A172 (cell line): ENCODE results near the gene STAT2. TPM values are rescaled to one million over a fixed set of nuclear protein-coding genes. Genes with fewer than 3 reads are reported as not detected.

Experiments used
- DNase-seq: peaks from one replicate; pipeline ENCODE4 v3.0.0-alpha.2; 2015; ENCODE audit warnings: low spot score
- total RNA-seq: library from RNA; depleted of rRNA; stranded (reverse); fragments of >200 nt; shearing (Covaris generic); gene quantifications from 2 replicates; pipeline ENCODE4 v1.2.3, GENCODE V29; 2014; rRNA removed

STAT2 gene
- total RNA-seq, 1 experiment from 2014 or later = 68.2 TPM

- DNase-seq = no peak
Measured at GRCh38 chr12:56293795-56294194, 66.1 kb downstream of the STAT2 start.

Other genes with a start within 250 kb of the STAT2 start
- gene RPL41, start 243.5 kb downstream of the STAT2 start, total RNA-seq = 1,898 and 3,438 TPM in 2 replicates
- 1.8 and 2.9 TPM in 2 replicates for gene ZC3H10, start 241.8 kb downstream of the STAT2 start, total RNA-seq
- gene ESYT1, start 231.8 kb downstream of the STAT2 start, total RNA-seq = 119 and 164 TPM in 2 replicates
- 76.0 and 139 TPM in 2 replicates for gene MYL6B, start 207.5 kb downstream of the STAT2 start, total RNA-seq
- gene MYL6, start 201.7 kb downstream of the STAT2 start, total RNA-seq = 2,063 and 2,222 TPM in 2 replicates
- gene SMARCC2, start 170.6 kb downstream of the STAT2 start, total RNA-seq = 27.4 and 27.9 TPM in 2 replicates
- 51.8 and 52.9 TPM in 2 replicates for gene RNF41, start 138.2 kb downstream of the STAT2 start, total RNA-seq
- 60.9 and 65.0 TPM in 2 replicates for gene NABP2, start 135.8 kb downstream of the STAT2 start, total RNA-seq
- not detected in 2 replicates for gene SLC39A5, start 130.1 kb downstream of the STAT2 start, total RNA-seq
- 33.4 and 34.0 TPM in 2 replicates for gene ANKRD52, start 101.7 kb downstream of the STAT2 start, total RNA-seq
- gene COQ10A, start 93.2 kb downstream of the STAT2 start, total RNA-seq = 21.5 and 34.6 TPM in 2 replicates
- gene CS, start 59.8 kb downstream of the STAT2 start, total RNA-seq = 135 and 142 TPM in 2 replicates
- 109 and 126 TPM in 2 replicates for gene CNPY2, start 44.1 kb downstream of the STAT2 start, total RNA-seq
- 15.6 and 22.0 TPM in 2 replicates for gene PAN2, start 26.1 kb downstream of the STAT2 start, total RNA-seq
- gene IL23A, start 21.2 kb downstream of the STAT2 start, total RNA-seq = 1.8 TPM in 1 of 2 replicates, not detected in the other
- gene APOF, start 2.8 kb upstream of the STAT2 start, total RNA-seq = not detected in 2 replicates
- 13.8 and 18.3 TPM in 2 replicates for gene TIMELESS, start 89.3 kb upstream of the STAT2 start, total RNA-seq
- gene MIP, start 94.5 kb upstream of the STAT2 start, total RNA-seq = not detected in 2 replicates
- 1.5 and 2.2 TPM in 2 replicates for gene SPRYD4, start 108.5 kb upstream of the STAT2 start, total RNA-seq
- 2.4 TPM in 1 of 2 replicates, not detected in the other for gene GLS2, start 128.1 kb upstream of the STAT2 start, total RNA-seq
- 7.4 and 11.1 TPM in 2 replicates for gene RBMS2, start 161.7 kb upstream of the STAT2 start, total RNA-seq